HG03280 (cell line): ENCODE data around the gene THRA.
A peak's percentile ranks its signal among the peaks of the same experiment; 100 is the strongest.

Source experiments
- ATAC-seq: cut with Tn5 transposase; IDR thresholded peaks from one replicate; pipeline ENCODE4 v1.9.1; 2021; ENCODE audit warnings: mild to moderate bottlenecking, moderate library complexity; ENCODE audit not compliant: unreplicated experiment

THRA gene

GRCh38 chr17:40062329-40063186, at the start of gene THRA:
THRA (plus strand) TSS chr17:40062965; CDS start chr17:40074489, 11,524 bp downstream.
- ATAC-seq, result peak; percentile 73

GRCh38 chr17:40014375-40014980, 48.3 kb upstream of the THRA start:
- no peak for ATAC-seq

- ATAC-seq, result no peak
Observed at GRCh38 chr17:40015005-40015997, 47.5 kb upstream of the THRA start, which contains the start of gene CSF3. CSF3 (plus strand) TSS chr17:40015440; CDS start chr17:40015475, 35 bp downstream.

GRCh38 chr17:40015998-40016985, 46.5 kb upstream of the THRA start:
- ATAC-seq, result no peak

- no peak for ATAC-seq
Observed at GRCh38 chr17:40017422-40018080, 45.2 kb upstream of the THRA start.

GRCh38 chr17:40018211-40019121, 44.3 kb upstream of the THRA start:
- no peak for ATAC-seq

GRCh38 chr17:40019140-40019991, 43.4 kb upstream of the THRA start:
- no peak for ATAC-seq

GRCh38 chr17:40020146-40020545, 42.6 kb upstream of the THRA start:
- ATAC-seq, result no peak

GRCh38 chr17:40021451-40021971, 41.3 kb upstream of the THRA start:
- no peak for ATAC-seq

GRCh38 chr17:40022497-40022896, 40.3 kb upstream of the THRA start:
- ATAC-seq, result no peak

- no peak for ATAC-seq
Observed at GRCh38 chr17:40022961-40023541, 39.7 kb upstream of the THRA start.

GRCh38 chr17:40023590-40024292, 39.0 kb upstream of the THRA start:
- no peak for ATAC-seq

- no peak for ATAC-seq
Observed at GRCh38 chr17:40024901-40025300, 37.9 kb upstream of the THRA start.

GRCh38 chr17:40025559-40025958, 37.2 kb upstream of the THRA start:
- ATAC-seq, result no peak

- ATAC-seq, result no peak
Observed at GRCh38 chr17:40025991-40026815, 36.6 kb upstream of the THRA start.
